ENCODE data around the gene HIKESHI. TPM values are rescaled to one million over a fixed set of nuclear protein-coding genes. Genes with fewer than 3 reads are reported as not detected.

The HIKESHI gene, protein sequence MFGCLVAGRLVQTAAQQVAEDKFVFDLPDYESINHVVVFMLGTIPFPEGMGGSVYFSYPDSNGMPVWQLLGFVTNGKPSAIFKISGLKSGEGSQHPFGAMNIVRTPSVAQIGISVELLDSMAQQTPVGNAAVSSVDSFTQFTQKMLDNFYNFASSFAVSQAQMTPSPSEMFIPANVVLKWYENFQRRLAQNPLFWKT
- 48.1 TPM for total RNA-seq
- long read RNA-seq, transcript HIKESHI-201 (5 exons, 1,113 nt) = major isoform, 33 of 40 reads
- long read RNA-seq, partial matches to known transcripts = 0 of 40 reads
- long read RNA-seq, other reads (novel, unspliced or antisense) = 5 of 40 reads

DNA sequence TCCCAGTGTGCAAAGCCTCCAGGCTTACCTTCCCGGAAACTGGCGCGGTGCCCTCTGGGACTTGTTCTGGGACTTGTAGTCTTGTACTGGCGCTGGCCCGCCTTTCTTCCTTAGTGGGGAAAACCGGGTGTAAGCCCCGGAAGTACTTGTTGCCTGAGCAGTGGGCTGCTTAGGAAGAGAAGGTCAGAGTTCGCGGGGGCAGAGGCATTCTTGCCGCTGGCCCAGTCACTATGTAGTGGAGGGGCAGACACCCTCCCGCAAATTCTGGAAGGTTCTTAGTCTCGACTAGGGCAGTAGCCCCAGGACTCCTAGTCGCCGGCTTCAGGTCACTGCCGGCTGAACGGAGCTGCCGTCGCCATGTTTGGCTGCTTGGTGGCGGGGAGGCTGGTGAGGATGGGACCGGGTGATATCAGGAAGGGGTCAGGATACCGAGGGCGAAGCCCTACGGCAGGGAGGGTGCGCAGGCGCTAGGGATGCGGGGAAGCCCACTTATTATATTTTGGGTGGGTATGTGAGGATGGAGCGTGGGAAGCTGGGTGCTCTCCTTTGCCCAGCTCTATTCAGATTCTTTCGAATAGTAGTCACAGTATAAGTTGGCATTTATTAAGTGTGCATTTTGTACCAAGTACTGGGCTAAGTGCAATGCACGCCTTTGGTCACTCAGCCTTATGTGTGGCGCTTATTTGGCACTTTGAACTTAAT is at the start of gene HIKESHI:
HIKESHI (plus strand) TSS at position 149 of the 702 bp plus-strand sequence; CDS start at position 358, 209 bp downstream.
- DNase-seq = peak; percentile 100
- intact Hi-C loops (cut with micrococcal nuclease) = no loop called here
- TF ChIP-seq, protein P1, sequence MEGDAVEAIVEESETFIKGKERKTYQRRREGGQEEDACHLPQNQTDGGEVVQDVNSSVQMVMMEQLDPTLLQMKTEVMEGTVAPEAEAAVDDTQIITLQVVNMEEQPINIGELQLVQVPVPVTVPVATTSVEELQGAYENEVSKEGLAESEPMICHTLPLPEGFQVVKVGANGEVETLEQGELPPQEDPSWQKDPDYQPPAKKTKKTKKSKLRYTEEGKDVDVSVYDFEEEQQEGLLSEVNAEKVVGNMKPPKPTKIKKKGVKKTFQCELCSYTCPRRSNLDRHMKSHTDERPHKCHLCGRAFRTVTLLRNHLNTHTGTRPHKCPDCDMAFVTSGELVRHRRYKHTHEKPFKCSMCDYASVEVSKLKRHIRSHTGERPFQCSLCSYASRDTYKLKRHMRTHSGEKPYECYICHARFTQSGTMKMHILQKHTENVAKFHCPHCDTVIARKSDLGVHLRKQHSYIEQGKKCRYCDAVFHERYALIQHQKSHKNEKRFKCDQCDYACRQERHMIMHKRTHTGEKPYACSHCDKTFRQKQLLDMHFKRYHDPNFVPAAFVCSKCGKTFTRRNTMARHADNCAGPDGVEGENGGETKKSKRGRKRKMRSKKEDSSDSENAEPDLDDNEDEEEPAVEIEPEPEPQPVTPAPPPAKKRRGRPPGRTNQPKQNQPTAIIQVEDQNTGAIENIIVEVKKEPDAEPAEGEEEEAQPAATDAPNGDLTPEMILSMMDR (IDR thresholded peaks at IDR 0.05; ENCODE audit: borderline replicate concordance) = no peak

DNA sequence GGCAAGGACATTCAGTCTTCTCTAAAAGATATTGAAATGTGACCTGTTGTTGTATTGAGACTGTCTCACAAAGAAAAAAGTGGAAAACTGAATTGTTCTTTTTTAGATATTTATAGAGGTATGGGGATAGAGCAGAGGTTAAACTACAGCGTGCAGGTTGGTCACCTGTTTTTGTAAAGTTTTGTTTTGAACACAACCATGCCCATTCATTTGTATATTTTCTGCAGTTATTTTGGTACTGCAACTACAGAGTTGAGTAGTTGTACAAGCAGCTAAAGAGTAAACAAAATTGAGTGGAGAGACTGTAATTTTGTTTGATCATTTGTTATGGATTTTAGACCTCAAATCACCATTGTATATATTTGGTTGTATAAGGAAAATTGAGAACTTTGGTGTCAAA is 46.1 kb upstream of the HIKESHI start:
- intact Hi-C loops (cut with micrococcal nuclease) = no loop called here
- TF ChIP-seq, protein P1 (IDR thresholded peaks at IDR 0.05; ENCODE audit: borderline replicate concordance) = no peak
- H3K4me3 ChIP-seq = no peak overlapping the region

More for the DNA sequence above, at the start of gene HIKESHI:
- Histone ChIP-seq H3K27me3 (ENCODE audit: low read depth) (no peaks in the 10 kb centered on the region), H3K4me3 (peak within 1 kb of the TSS; percentile 95), H3K27ac (replicated peaks) (peak within 1 kb of the TSS; percentile 91), H3K9me3 (replicated peaks) (no peaks in the 10 kb centered on the region), H3K36me3 (peaks cover 5% of the 10 kb centered on the region), H3K4me1 (peaks cover 34% of the 10 kb centered on the region)

DNA sequence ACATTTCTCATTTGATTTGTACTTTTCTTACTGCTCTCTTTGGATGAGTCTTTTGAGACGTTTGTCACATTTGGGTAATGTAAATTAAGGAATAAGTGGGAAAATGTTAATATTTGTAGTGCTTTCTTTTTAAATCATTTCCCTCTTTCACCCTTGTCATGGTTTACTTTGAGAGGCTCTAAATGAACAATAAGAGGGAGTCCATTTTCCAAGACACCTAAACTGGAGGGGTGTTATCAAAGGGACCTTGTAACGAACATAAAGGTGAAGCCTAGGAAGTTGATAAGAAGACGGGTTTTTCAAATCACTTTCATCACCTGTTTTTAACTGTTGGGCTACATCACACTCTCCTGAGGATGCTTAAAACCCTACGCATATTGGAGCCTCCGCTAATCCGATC is 45.4 kb upstream of the HIKESHI start:
- TF ChIP-seq, protein P1 (IDR thresholded peaks at IDR 0.05; ENCODE audit: borderline replicate concordance) = no peak
- Histone ChIP-seq H3K27ac (replicated peaks) (no peak overlapping the region), H3K36me3 (peaks cover 45% of the 10 kb centered on the region), H3K4me1 (peaks cover under 1% of the 10 kb centered on the region), H3K4me3 (no peak overlapping the region), H3K9me3 (replicated peaks) (no peaks in the 10 kb centered on the region), H3K27me3 (ENCODE audit: low read depth) (no peaks in the 10 kb centered on the region)
- DNase-seq = no peak
- intact Hi-C loops (cut with micrococcal nuclease) = no loop called here

More for the DNA sequence above, 46.1 kb upstream of the HIKESHI start:
- DNase-seq = no peak
- peaks cover 40% of the 10 kb centered on the region for H3K36me3 ChIP-seq
- peaks cover 6% of the 10 kb centered on the region for H3K4me1 ChIP-seq
- H3K27me3 ChIP-seq (ENCODE audit: low read depth) = no peaks in the 10 kb centered on the region
- no peaks in the 10 kb centered on the region for H3K9me3 ChIP-seq (replicated peaks)
- no peak overlapping the region for H3K27ac ChIP-seq (replicated peaks)

DNA sequence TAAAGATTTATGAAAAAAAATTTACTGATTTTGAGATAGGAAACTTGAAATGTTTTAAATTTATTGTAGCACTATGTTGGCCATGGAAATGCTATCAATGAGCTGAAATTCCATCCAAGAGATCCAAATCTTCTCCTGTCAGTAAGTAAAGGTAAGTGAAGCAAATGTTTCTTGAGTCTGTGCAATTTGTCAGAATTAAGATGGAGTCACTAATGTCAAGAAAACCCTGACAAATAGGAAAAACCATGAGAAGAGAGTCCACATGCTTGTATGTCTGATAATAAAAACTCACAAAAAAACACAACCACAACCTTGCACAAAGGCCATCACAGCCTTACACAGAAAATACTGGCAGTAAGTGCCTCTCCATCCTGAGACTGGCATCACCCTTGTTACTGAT is 44.6 kb upstream of the HIKESHI start:
- Histone ChIP-seq H3K4me1 (no peaks in the 10 kb centered on the region), H3K4me3 (no peak overlapping the region), H3K9me3 (replicated peaks) (no peaks in the 10 kb centered on the region), H3K27ac (replicated peaks) (no peak overlapping the region), H3K27me3 (ENCODE audit: low read depth) (no peaks in the 10 kb centered on the region), H3K36me3 (peaks cover 54% of the 10 kb centered on the region)
- intact Hi-C loops (cut with micrococcal nuclease) = no loop called here
- DNase-seq = no peak
- TF ChIP-seq, protein P1 (IDR thresholded peaks at IDR 0.05; ENCODE audit: borderline replicate concordance) = no peak

DNA sequence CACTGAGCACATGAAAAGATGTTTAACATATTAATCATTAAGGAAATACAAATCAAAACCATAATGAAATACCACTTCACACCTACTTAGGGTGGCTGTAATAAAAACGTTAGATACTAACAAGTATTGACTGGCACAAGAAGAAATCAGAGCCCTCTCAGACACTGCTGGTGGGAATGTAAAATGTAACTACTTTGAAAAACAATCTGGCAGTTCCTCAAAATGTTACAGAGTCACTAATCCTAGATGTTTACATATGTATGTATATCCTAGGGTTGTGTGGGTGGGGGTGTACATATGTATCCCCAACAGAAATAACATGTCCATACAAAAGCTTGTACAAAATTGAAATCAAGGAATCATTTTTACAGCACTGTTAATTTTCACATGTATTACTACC is 42.3 kb upstream of the HIKESHI start:
- Histone ChIP-seq H3K27ac (replicated peaks) (no peak overlapping the region), H3K4me1 (no peaks in the 10 kb centered on the region), H3K36me3 (peaks cover 70% of the 10 kb centered on the region), H3K4me3 (no peak overlapping the region), H3K27me3 (ENCODE audit: low read depth) (no peaks in the 10 kb centered on the region), H3K9me3 (replicated peaks) (no peaks in the 10 kb centered on the region)
- intact Hi-C loops (cut with micrococcal nuclease) = no loop called here
- TF ChIP-seq, protein P1 (IDR thresholded peaks at IDR 0.05; ENCODE audit: borderline replicate concordance) = no peak
- no peak for DNase-seq

Data from left ventricle myocardium inferior (tissue), 1 donor.